ENCODE data around the gene ACAD10. TPM values are rescaled to one million over a fixed set of nuclear protein-coding genes. Genes with fewer than 3 reads are reported as not detected.
A peak's percentile ranks its signal among the peaks of the same experiment; 100 is the strongest.
"Not testable (repeated sequence)": the region's sequence is repeated elsewhere in the genome, so short reads cannot be mapped to it uniquely, and the experiment has no call there.

The ACAD10 gene
- total RNA-seq, 1 experiment from 2014 or later: 25.4 TPM

DNA sequence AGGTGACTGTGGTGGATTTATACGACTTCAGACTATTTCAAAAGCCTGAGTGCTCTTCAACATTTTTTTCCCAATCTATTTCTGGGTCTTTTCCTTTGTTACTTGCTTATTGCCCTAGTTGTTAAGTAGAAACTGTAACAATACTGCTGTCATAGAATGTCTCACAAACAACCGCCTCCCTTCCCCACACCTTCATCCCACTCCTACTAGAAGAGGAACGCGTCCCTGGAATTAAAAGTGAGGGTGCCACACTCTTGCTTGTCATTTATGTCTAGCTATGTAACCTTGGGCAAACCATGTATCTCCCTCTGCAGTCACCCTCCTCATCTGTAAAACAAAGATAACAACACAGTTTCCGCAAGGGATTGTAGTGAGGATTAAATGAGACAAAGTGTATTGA is 8.7 kb upstream of the ACAD10 start:
- intact Hi-C loops (cut with micrococcal nuclease): no loop called here
- Mint-ChIP-seq H3K27ac (ENCODE audit: low read depth, unreplicated experiment) (no peak overlapping the region), H3K36me3 (ENCODE audit: insufficient read depth, unreplicated experiment) (peaks cover 96% of the 10 kb centered on the region), H3K4me1 (ENCODE audit: insufficient read depth, unreplicated experiment) (no peaks in the 10 kb centered on the region), H3K27me3 (ENCODE audit: insufficient read depth, unreplicated experiment) (no peaks in the 10 kb centered on the region), H3K9me3 (ENCODE audit: unreplicated experiment) (no peaks in the 10 kb centered on the region), H3K4me3 (ENCODE audit: unreplicated experiment) (no peak overlapping the region)
- CTCF ChIA-PET: interaction anchor here (0.6 to 0.7 kb wide), 2 partner anchors 166 to 1371 kb away, joined by 3 read pairs; no protein-coding TSS in a partner anchor
- DNase-seq (ENCODE audit: unreplicated experiment): no peak
- no peak for TF ChIP-seq CTCF (IDR thresholded peaks at IDR 0.05; ENCODE audit: unreplicated experiment)
- POLR2A ChIA-PET: interaction anchor here (1.8 kb wide), 1 partner anchor 8 kb away, joined by 7 read pairs; the partner anchor contains the start of genes ACAD10 and BRAP
- BruUV-seq (replicated peaks): no TSS peak

DNA sequence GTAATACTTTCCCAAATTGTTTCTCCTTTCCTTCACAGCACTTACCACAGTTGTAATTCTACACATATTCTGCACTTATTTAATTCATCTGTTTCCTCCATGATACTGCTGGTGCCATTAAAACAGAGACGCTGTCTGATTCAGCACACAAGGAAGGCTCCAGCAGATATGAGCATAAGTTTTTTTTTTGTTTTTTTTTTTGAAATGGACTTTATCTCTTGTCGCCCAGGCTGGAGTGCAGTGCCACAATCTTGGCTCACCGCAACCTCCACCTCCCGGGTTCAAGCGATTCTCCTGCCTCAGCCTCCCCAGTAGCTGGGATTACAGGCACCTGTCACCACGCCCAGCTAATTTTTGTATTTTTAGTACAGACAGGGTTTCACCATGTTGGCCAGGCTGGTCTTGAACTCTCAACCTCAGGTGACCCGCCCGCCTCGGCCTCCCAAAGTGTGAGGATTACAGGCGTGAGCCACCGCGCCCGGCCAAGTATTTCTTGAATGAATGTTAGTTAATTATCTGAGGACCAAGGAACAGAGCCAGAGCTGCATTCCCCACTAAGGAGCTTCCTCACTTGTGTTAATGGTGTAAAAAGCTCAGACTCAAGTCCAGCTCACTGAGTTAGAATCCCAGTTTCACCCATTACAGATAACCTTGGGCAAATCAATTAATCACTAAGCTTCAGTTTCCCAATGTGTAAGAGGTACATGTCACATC is 1.2 kb upstream of the ACAD10 start:
- POLR2A ChIA-PET: interaction anchor here (0.9 to 2.8 kb wide), 8 partner anchors 10 to 157 kb away, joined by 3 to 26 read pairs (median 6); partner anchors contain the start of gene MAPKAPK5
- DNase-seq (ENCODE audit: unreplicated experiment); H3K9me3 Mint-ChIP-seq (ENCODE audit: unreplicated experiment); intact Hi-C loops (cut with micrococcal nuclease); H3K27me3 Mint-ChIP-seq (ENCODE audit: insufficient read depth, unreplicated experiment); BruUV-seq (replicated peaks): not testable (repeated sequence)
- Mint-ChIP-seq H3K27ac (ENCODE audit: low read depth, unreplicated experiment) (peak overlapping the region; percentile 93), H3K4me3 (ENCODE audit: unreplicated experiment) (peak overlapping the region; percentile 93), H3K4me1 (ENCODE audit: insufficient read depth, unreplicated experiment) (peaks cover 17% of the 10 kb centered on the region), H3K36me3 (ENCODE audit: insufficient read depth, unreplicated experiment) (peaks cover 38% of the 10 kb centered on the region)
- CTCF ChIA-PET: interaction anchor here (0.6 to 1.8 kb wide), 6 partner anchors 50 to 1218 kb away, joined by 3 to 6 read pairs (median 3); no protein-coding TSS in a partner anchor

DNA sequence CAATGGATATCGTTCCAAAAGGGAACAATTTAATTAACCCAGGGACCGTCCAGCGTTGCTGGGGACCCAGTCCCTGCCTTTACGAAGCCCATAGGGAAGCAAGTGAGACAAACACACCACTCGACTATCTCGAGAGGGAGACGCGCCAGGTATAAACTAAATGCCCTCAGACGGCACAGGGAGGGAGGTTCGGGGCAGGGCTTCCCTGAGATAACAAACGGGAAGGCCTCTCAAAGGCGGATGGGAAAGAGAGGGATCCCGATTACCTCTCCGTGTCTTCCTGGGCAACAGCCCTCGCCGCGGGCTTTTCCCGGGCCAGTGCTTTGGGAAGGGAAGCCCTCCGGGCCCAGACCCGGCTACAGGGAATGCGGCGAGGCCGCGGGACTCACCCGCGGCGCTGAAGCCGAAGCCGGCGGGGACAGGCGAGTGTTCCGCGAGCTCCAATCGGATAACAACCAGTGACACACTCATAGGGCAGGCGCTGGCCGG is 487 bp upstream of the ACAD10 start:
- ChIA-PET POLR2A (interaction anchor here (0.6 to 2.8 kb wide), 32 partner anchors 9 to 1167 kb away, joined by 3 to 26 read pairs (median 3); partner anchors contain the start of genes ATXN2 and MAPKAPK5), CTCF (interaction anchor here (0.5 to 1.8 kb wide), 6 partner anchors 88 to 307 kb away, joined by 3 to 6 read pairs (median 3); no protein-coding TSS in a partner anchor)
- Mint-ChIP-seq H3K4me1 (ENCODE audit: insufficient read depth, unreplicated experiment) (peaks cover 17% of the 10 kb centered on the region), H3K4me3 (ENCODE audit: unreplicated experiment) (peak overlapping the region; percentile 93), H3K27me3 (ENCODE audit: insufficient read depth, unreplicated experiment) (no peaks in the 10 kb centered on the region), H3K9me3 (ENCODE audit: unreplicated experiment) (no peaks in the 10 kb centered on the region), H3K27ac (ENCODE audit: low read depth, unreplicated experiment) (peak overlapping the region; percentile 93), H3K36me3 (ENCODE audit: insufficient read depth, unreplicated experiment) (peaks cover 31% of the 10 kb centered on the region)
- DNase-seq (ENCODE audit: unreplicated experiment): peak; percentile 23
- no peak for TF ChIP-seq CTCF (IDR thresholded peaks at IDR 0.05; ENCODE audit: unreplicated experiment)
- intact Hi-C loops (cut with micrococcal nuclease): no loop called here
- BruUV-seq (replicated peaks): TSS peak; percentile 42

DNA sequence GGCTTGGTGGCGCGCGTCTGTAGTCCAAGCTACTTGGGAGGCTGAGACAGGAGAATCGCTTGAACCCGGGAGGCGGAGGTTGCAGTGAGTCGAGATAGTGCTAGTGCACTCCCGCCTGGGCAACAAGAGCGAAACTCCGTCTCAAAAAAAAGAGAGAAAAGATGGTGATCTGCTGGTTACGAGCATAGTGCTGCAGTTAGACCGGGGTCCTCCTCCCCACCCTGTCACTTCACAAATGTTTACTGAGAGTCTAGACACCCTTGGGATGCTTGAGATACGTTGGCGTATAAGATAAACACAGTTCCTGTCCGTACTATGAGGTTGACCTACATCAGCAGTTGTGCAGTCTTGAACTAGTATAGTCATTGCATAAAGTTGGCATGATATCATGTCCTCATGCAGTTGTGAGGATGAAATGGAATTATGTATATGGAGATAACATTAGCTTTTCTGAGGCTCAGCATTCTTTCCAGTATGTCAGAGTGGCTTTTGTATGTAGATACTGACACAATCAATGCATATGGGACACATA is 787 bp downstream of the ACAD10 start:
- no peaks in the 10 kb centered on the region for H3K27me3 Mint-ChIP-seq (ENCODE audit: insufficient read depth, unreplicated experiment)
- CTCF ChIA-PET: interaction anchor here (0.6 to 0.9 kb wide), 5 partner anchors 23 to 130 kb away, joined by 3 to 5 read pairs (median 3); no protein-coding TSS in a partner anchor
- H3K4me3 Mint-ChIP-seq (ENCODE audit: unreplicated experiment): peak overlapping the region; percentile 93
- peaks cover 17% of the 10 kb centered on the region for H3K4me1 Mint-ChIP-seq (ENCODE audit: insufficient read depth, unreplicated experiment)
- no peak for DNase-seq (ENCODE audit: unreplicated experiment)
- BruUV-seq (replicated peaks): no TSS peak
- TF ChIP-seq CTCF (IDR thresholded peaks at IDR 0.05; ENCODE audit: unreplicated experiment): no peak
- H3K9me3 Mint-ChIP-seq (ENCODE audit: unreplicated experiment): no peaks in the 10 kb centered on the region
- peaks cover 26% of the 10 kb centered on the region for H3K36me3 Mint-ChIP-seq (ENCODE audit: insufficient read depth, unreplicated experiment)
- POLR2A ChIA-PET: interaction anchor here (0.6 to 2.8 kb wide), 15 partner anchors 8 to 552 kb away, joined by 3 to 26 read pairs (median 4); partner anchors contain the start of gene MAPKAPK5
- intact Hi-C loops (cut with micrococcal nuclease): loop anchor here (1.0 to 2.0 kb wide), 2 partner anchors 102 to 126 kb away; no protein-coding TSS in a partner anchor
- H3K27ac Mint-ChIP-seq (ENCODE audit: low read depth, unreplicated experiment): peak overlapping the region; percentile 93
